ENCODE measurements around the gene DHX35. TPM values are rescaled to one million over a fixed set of nuclear protein-coding genes. Genes with fewer than 3 reads are reported as not detected.

Gene DHX35
- total and polyA plus RNA-seq, 12 donors, result 3.2 to 12.7 (median 7.9) TPM

DNA sequence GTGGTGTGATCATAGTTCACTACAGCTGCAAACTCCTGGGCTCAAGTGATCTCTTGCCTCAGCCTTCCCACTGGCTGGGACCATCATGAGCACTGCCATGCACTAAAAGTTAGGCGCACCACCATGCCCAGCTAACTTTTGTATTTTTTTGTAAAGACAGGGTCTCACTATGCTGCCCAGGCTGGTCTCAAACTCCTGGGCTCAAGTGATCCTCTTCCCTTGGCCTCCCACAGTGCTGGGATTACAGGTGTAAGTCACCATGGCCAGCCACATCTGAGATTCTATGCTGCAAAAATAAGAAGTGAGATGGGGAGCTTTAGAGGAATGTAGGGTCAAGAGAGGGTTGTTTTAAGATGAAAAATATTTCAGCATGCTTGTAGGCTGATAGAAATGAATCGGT lies 37.4 kb upstream of the DHX35 start:
- intact Hi-C loops (cut with DNase I), result loop anchor here (5.0 kb wide), 1 partner anchor 123 kb away; no protein-coding TSS in a partner anchor
- no peak for TF ChIP-seq POLR2A (IDR thresholded peaks at IDR 0.05)
- TF ChIP-seq, protein P1, sequence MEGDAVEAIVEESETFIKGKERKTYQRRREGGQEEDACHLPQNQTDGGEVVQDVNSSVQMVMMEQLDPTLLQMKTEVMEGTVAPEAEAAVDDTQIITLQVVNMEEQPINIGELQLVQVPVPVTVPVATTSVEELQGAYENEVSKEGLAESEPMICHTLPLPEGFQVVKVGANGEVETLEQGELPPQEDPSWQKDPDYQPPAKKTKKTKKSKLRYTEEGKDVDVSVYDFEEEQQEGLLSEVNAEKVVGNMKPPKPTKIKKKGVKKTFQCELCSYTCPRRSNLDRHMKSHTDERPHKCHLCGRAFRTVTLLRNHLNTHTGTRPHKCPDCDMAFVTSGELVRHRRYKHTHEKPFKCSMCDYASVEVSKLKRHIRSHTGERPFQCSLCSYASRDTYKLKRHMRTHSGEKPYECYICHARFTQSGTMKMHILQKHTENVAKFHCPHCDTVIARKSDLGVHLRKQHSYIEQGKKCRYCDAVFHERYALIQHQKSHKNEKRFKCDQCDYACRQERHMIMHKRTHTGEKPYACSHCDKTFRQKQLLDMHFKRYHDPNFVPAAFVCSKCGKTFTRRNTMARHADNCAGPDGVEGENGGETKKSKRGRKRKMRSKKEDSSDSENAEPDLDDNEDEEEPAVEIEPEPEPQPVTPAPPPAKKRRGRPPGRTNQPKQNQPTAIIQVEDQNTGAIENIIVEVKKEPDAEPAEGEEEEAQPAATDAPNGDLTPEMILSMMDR (IDR thresholded peaks at IDR 0.05), result no peak
- Histone ChIP-seq H3K27me3 (no peaks in the 10 kb centered on the region), H3K36me3 (replicated peaks in 1 of 2) (no peaks in the 10 kb centered on the region), H3K4me1 (replicated peaks in 1 of 2) (peaks cover 10% of the 10 kb centered on the region in 2 donors), H3K9me3 (replicated peaks in 1 of 3) (no peaks in the 10 kb centered on the region), H3K27ac (no peak overlapping the region), H3K4me3 (no peak overlapping the region)
- 84 to 95% (median 93%) methylated on average over 2 of the region's 2 CpGs for WGBS, 4 donors
- no peak for DNase-seq

DNA sequence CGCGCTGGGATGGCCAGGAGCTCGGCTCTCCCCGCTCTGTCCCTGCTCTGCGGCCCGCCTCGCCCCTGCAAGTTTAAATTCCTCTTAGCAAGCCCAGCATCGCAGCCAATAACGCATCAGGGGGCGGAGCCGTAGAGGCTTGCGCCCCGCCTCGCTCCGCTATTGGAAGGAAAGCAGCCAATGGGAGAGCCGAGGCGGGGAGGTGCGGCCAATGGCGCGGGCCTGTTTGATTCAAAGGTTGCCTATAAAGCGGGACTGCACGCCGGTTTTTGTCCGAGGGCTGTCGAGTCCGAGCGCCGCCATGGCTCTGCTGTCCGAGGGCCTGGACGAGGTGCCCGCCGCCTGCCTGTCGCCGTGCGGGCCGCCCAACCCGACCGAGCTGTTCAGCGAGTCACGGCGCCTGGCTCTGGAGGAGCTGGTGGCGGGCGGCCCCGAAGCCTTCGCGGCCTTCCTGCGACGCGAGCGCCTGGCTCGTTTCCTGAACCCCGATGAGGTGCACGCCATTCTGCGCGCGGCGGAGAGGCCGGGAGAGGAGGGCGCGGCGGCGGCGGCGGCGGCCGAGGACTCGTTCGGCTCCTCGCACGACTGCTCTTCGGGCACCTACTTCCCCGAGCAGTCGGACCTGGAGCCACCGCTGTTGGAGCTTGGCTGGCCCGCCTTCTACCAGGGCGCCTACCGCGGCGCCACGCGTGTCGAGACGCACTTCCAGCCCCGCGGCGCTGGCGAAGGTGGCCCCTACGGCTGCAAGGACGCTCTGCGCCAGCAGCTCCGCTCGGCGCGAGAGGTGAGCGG lies 35.8 kb upstream of the DHX35 start, which contains the start of gene FAM83D:
TSS of gene FAM83D (plus strand) at position 276 of the 792 bp plus-strand sequence. CDS start at position 302, 26 bp downstream.
- intact Hi-C loops (cut with DNase I), result loop anchor here (5.0 kb wide), 1 partner anchor 121 kb away; no protein-coding TSS in a partner anchor
- peak; percentile 94 to 98 (median 97) for DNase-seq
- Histone ChIP-seq H3K27me3 (no peaks in the 10 kb centered on the region), H3K4me1 (replicated peaks in 1 of 2) (peaks cover 10% of the 10 kb centered on the region in 2 donors), H3K27ac (no peak within 1 kb of the TSS), H3K4me3 (peak within 1 kb of the TSS in 2 of 4 donors; percentile 49 to 55), H3K9me3 (replicated peaks in 1 of 3) (no peaks in the 10 kb centered on the region), H3K36me3 (replicated peaks in 1 of 2) (no peaks in the 10 kb centered on the region)
- 0 to 1% (median 0%) methylated on average over 15 to 95 of the region's 95 CpGs for WGBS, 4 donors
- TF ChIP-seq, protein P1 (IDR thresholded peaks at IDR 0.05), result peak in 1 of 6 experiments; percentile 97
- peak; percentile 27 to 76 for TF ChIP-seq POLR2A (IDR thresholded peaks at IDR 0.05)

DNA sequence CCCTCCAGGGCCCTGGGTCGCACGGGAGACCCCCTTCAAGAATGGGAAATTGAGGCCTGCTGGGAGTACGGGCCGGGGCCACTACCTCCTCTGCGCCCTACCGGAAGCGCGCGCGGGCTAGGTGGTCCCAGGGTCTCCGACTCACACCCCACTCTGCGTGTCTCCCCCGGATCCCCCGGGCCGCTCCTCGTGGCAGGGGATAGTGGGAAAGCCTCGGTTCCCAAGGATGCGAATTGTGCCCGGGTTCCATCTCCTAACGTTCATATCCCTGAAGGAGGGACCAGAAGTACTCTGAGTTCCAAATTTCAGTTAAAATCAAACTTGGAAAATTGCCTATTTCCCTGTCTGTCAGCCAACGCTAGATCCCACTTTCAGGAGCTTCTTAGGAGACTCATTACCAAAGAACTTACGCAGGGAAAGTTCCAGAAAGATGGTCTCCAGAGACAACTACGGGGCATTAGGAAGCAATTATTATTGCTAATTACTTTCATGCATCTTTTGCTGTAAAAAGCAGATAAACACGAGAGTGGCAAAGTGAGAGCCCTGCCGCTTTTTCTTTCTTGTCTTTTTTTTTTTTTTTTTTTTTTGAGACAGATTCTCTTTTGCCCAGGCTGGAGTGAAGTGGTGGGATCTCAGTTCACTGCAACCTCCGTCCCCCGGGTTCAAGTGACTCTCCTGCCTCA lies 35.1 kb upstream of the DHX35 start:
- WGBS, 4 donors, result 13 to 30% (median 18%) methylated on average over 9 to 27 of the region's 27 CpGs
- Histone ChIP-seq H3K27me3 (no peaks in the 10 kb centered on the region), H3K4me3 (peak overlapping the region in 2 of 4 donors; percentile 49 to 55), H3K9me3 (replicated peaks in 1 of 3) (no peaks in the 10 kb centered on the region), H3K4me1 (replicated peaks in 1 of 2) (peaks cover 10% of the 10 kb centered on the region in 2 donors), H3K27ac (no peak overlapping the region), H3K36me3 (replicated peaks in 1 of 2) (no peaks in the 10 kb centered on the region)
- DNase-seq, result no peak
- TF ChIP-seq, protein P1 (IDR thresholded peaks at IDR 0.05), result no peak
- no peak for TF ChIP-seq POLR2A (IDR thresholded peaks at IDR 0.05)
- intact Hi-C loops (cut with DNase I), result loop anchor here (5.0 kb wide), 1 partner anchor 120 kb away; no protein-coding TSS in a partner anchor
